H1 (cell line): ENCODE measurements around the gene ISM1. TPM values are rescaled to one million over a fixed set of nuclear protein-coding genes. Genes with fewer than 3 reads are reported as not detected.

Experiments used
- BCL11A ChIP-seq, 2 experiments: IDR thresholded peaks; one replicate each; pipeline ENCODE4 v1.6.1; 2011; ENCODE audit warnings: low read depth in 2 of 2, low read length in 2 of 2, mild to moderate bottlenecking in 2 of 2
- CHD2 ChIP-seq: IDR thresholded peaks from 2 replicates; pipeline ENCODE4 v1.6.1; 2012; ENCODE audit warnings: low read length, improper control_type of control experiment
- CHD7 ChIP-seq: fragments of 300-600 bp; sonication (generic); IDR thresholded peaks from 2 replicates; pipeline ENCODE4 v1.7.1; 2012; ENCODE audit warnings: low read length, moderate library complexity, mild to moderate bottlenecking, inconsistent platforms; ENCODE audit not compliant: insufficient replicate concordance
- JUND ChIP-seq: IDR thresholded peaks from 2 replicates; pipeline ENCODE4 v1.6.1; 2011; ENCODE audit warnings: mild to moderate bottlenecking, improper control_type of control experiment, low read length
- SAP30 ChIP-seq: fragments of 300-600 bp; sonication (generic); IDR thresholded peaks from 2 replicates; pipeline ENCODE4 v1.7.1; 2012; ENCODE audit warnings: low read length, moderate library complexity, mild to moderate bottlenecking, inconsistent platforms; ENCODE audit not compliant: insufficient read depth, insufficient replicate concordance
- SP2 ChIP-seq: IDR thresholded peaks from 2 replicates; pipeline ENCODE4 v1.6.1; 2012; ENCODE audit warnings: mild to moderate bottlenecking, low read length, inconsistent platforms
- SUZ12 ChIP-seq: fragments of 200-600 bp; sonication (generic); IDR thresholded peaks from 2 replicates; pipeline ENCODE4 v1.6.1; 2012; ENCODE audit warnings: mild to moderate bottlenecking, inconsistent platforms, low read length, moderate library complexity, mixed read lengths
- TAF7 ChIP-seq: optimal IDR thresholded peaks from 2 replicates; pipeline ENCODE3; 2011; ENCODE audit warnings: low read depth, mild to moderate bottlenecking, inconsistent platforms, low read length, moderate library complexity, borderline replicate concordance
- YY1 ChIP-seq: IDR thresholded peaks from 2 replicates; pipeline ENCODE4 v1.6.1; 2011; ENCODE audit warnings: low read depth, mild to moderate bottlenecking, low read length
- polyA plus RNA-seq, 7 experiments: library from polyadenylated mRNA; depleted of rRNA in 3 of 7; stranded (reverse) in 5 of 7; unstranded in 2 of 7; fragments of >200 nt in 5 of 7; fragments of 200-250 nt in 2 of 7; gene quantifications; 1 replicate in 5 of 7; 2 replicates in 1 of 7; 4 replicates in 1 of 7; pipeline versions ENCODE4 v1.2.1 to v1.2.3, GENCODE V29; 2011 to 2013; ENCODE audit warnings: missing spikeins in 2 of 7, mixed read lengths in 2 of 7
- total RNA-seq: library from RNA; stranded (reverse); fragmentation: NEBNext Ultra II Directional; extraction: Animal tissue kit (Norgen Biotek cat#: 25700); gene quantifications from 2 replicates; pipeline ENCODE4 v1.2.1, GENCODE V29; 2021

ISM1 gene
- total and polyA plus RNA-seq, 2 of the 8 experiments (the other 6 are each of a cell fraction or from before 2014, with no cell fraction given) = 0.62 to 0.97 TPM

GRCh38 chr20:13222319-13222716 is 1.2 kb downstream of the ISM1 start (continued):
- TF ChIP-seq CHD7 (no peak), SAP30 (no peak), SP2 (no peak), CHD2 (no peak), TAF7 (no peak), JUND (no peak), BCL11A (IDR thresholded peaks at IDR 0.05; ENCODE audit: low read depth in 2 of 2, low read length in 2 of 2) (no peak), SUZ12 (0 out of 2 replicates have a peak, but pooled peaks have one; percentile 13), YY1 (no peak)
